Uterus (tissue), 4 donors: ENCODE results near the gene FBLN5. TPM values are rescaled to one million over a fixed set of nuclear protein-coding genes. Genes with fewer than 3 reads are reported as not detected.

Experiments
- DNase-seq, 2 donors: peaks; one replicate each; pipeline ENCODE4 v3.0.0-alpha.2; 2019 to 2020
- H3K27ac ChIP-seq, 2 donors: fragments of 200-600 bp; sonication (generic); 1 replicate in 1 of 2; 2 replicates in 1 of 2; pipeline ENCODE4 v1.5.1; 2016 to 2018
- H3K27me3 ChIP-seq, 2 donors: fragments of 200-600 bp; sonication (generic); one replicate each; pipeline ENCODE4 v1.5.1; 2018 to 2019; ENCODE audit warnings: control low read depth in 1 of 2
- H3K36me3 ChIP-seq, 2 donors: fragments of 200-600 bp; sonication (generic); one replicate each; pipeline ENCODE4 v1.5.1; 2019; ENCODE audit warnings: control low read depth in 1 of 2
- H3K4me1 ChIP-seq, 2 donors: fragments of 200-600 bp; sonication (generic); one replicate each; pipeline ENCODE4 v1.5.1; 2018 to 2019; ENCODE audit warnings: control low read depth in 1 of 2
- H3K4me3 ChIP-seq, 2 donors: fragments of 200-600 bp; sonication (generic); 1 replicate in 1 of 2; 2 replicates in 1 of 2; pipeline ENCODE4 v1.5.1; 2018 to 2019; ENCODE audit warnings: mild to moderate bottlenecking in 1 of 2
- H3K9me3 ChIP-seq, 2 donors: fragments of 200-600 bp; sonication (generic); one replicate each; pipeline ENCODE4 v1.5.1; 2019; ENCODE audit warnings: control low read depth in 1 of 2
- CTCF ChIP-seq, 4 experiments: fragments of 200-600 bp in 2 of 4; fragments of 450-650 bp in 2 of 4; sonication (generic) in 2 of 4; IDR thresholded peaks; one replicate each; pipeline ENCODE4 v1.5.1; 2016 to 2019; ENCODE audit warnings: antibody characterized with exemption in 4 of 4, mild to moderate bottlenecking in 2 of 4, moderate library complexity in 1 of 4
- POLR2A ChIP-seq, 2 donors: fragments of 450-650 bp; IDR thresholded peaks; one replicate each; pipeline ENCODE4 v1.6.1; 2016; ENCODE audit warnings: antibody characterized with exemption in 2 of 2, mild to moderate bottlenecking in 1 of 2, moderate library complexity in 1 of 2
- intact Hi-C: fragments of 100-400 bp; cut with DNase I; formaldehyde crosslinking; loops from one replicate; pipeline ENCODE4 v1.15.1; 2023; ENCODE audit warnings: low total_unique reads
- total RNA-seq, 4 donors: library from RNA; depleted of rRNA in 3 of 4; stranded (reverse); fragments of >200 nt in 3 of 4; gene quantifications; one replicate each; pipeline versions ENCODE4 v1.1.0 to v1.2.4, GENCODE V29; 2014 to 2023
- donor health status: DM: yes; HTN: yes; CAD: no.

The FBLN5 gene
- total RNA-seq, 4 donors from 2014 or later: 48.0 to 304 (median 165) TPM

- intact Hi-C loops: no loop called here
- peaks cover 0 to 10% of the 10 kb centered on the region in 2 donors for H3K4me1 ChIP-seq
Measured at GRCh38 chr14:91926131-91926890, 21.2 kb downstream of the FBLN5 start.

GRCh38 chr14:91925727-91926121 lies 21.8 kb downstream of the FBLN5 start:
- H3K9me3 ChIP-seq: no peaks in the 10 kb centered on the region
- H3K4me1 ChIP-seq: peaks cover 0 to 10% of the 10 kb centered on the region in 2 donors
- no peaks in the 10 kb centered on the region for H3K36me3 ChIP-seq
- no peak overlapping the region for H3K4me3 ChIP-seq
- no peak for TF ChIP-seq POLR2A (IDR thresholded peaks at IDR 0.05)
- no peak for TF ChIP-seq CTCF (IDR thresholded peaks at IDR 0.05)
- no peak for DNase-seq
- intact Hi-C loops: no loop called here
- H3K27ac ChIP-seq: peak overlapping the region in 1 of 2 donors; percentile 17
- H3K27me3 ChIP-seq: no peaks in the 10 kb centered on the region

More at GRCh38 chr14:91926131-91926890, 21.2 kb downstream of the FBLN5 start:
- TF ChIP-seq POLR2A (IDR thresholded peaks at IDR 0.05) (no peak), CTCF (IDR thresholded peaks at IDR 0.05) (no peak)
- Histone ChIP-seq H3K27ac (no peak overlapping the region), H3K4me3 (no peak overlapping the region), H3K36me3 (no peaks in the 10 kb centered on the region), H3K27me3 (no peaks in the 10 kb centered on the region), H3K9me3 (no peaks in the 10 kb centered on the region)
- no peak for DNase-seq

GRCh38 chr14:91925001-91925726 lies 22.3 kb downstream of the FBLN5 start:
- Histone ChIP-seq H3K4me1 (peaks cover 0 to 10% of the 10 kb centered on the region in 2 donors), H3K9me3 (no peaks in the 10 kb centered on the region), H3K27ac (peak overlapping the region; percentile 8 to 17), H3K36me3 (no peaks in the 10 kb centered on the region), H3K4me3 (no peak overlapping the region), H3K27me3 (no peaks in the 10 kb centered on the region)
- TF ChIP-seq CTCF (IDR thresholded peaks at IDR 0.05) (no peak), POLR2A (IDR thresholded peaks at IDR 0.05) (no peak)
- intact Hi-C loops: no loop called here
- no peak for DNase-seq

GRCh38 chr14:91920526-91920925 lies 27.0 kb downstream of the FBLN5 start:
- DNase-seq: no peak

More at GRCh38 chr14:91920526-91920925, 27.0 kb downstream of the FBLN5 start:
- Histone ChIP-seq H3K4me3 (no peak overlapping the region), H3K9me3 (no peaks in the 10 kb centered on the region), H3K27ac (peak overlapping the region in 1 of 2 donors; percentile 17), H3K27me3 (no peaks in the 10 kb centered on the region), H3K4me1 (peaks cover 0 to 5% of the 10 kb centered on the region in 2 donors), H3K36me3 (no peaks in the 10 kb centered on the region)
- TF ChIP-seq CTCF (IDR thresholded peaks at IDR 0.05): no peak
- intact Hi-C loops: no loop called here
